ENCODE results near the gene CLCA4. TPM values are rescaled to one million over a fixed set of nuclear protein-coding genes. Genes with fewer than 3 reads are reported as not detected.

CLCA4 gene
- total and polyA plus RNA-seq, 4 donors, result 0.03 TPM; not detected in 3

- Histone ChIP-seq H3K4me1 (ENCODE audit: control insufficient read depth in 4 of 4, insufficient read depth in 4 of 4, low read length in 3 of 4) (no peaks in the 10 kb centered on the region), H3K36me3 (ENCODE audit: control insufficient read depth in 4 of 4, insufficient read depth in 3 of 4, low read depth in 1 of 4, low read length in 3 of 4) (no peaks in the 10 kb centered on the region), H3K27ac (ENCODE audit: low read depth in 1 of 2, low read length in 2 of 2) (no peak overlapping the region), H3K9me3 (ENCODE audit: control insufficient read depth in 4 of 4, low read length in 3 of 4) (no peaks in the 10 kb centered on the region), H3K27me3 (ENCODE audit: control insufficient read depth in 4 of 4, insufficient read depth in 4 of 4, low read length in 3 of 4) (no peaks in the 10 kb centered on the region), H3K4me3 (ENCODE audit: low read depth in 1 of 3, low read length in 3 of 3) (no peak overlapping the region), H3K9ac (ENCODE audit: low read depth in 1 of 2, low read length in 2 of 2) (no peak overlapping the region)
- no peak for TF ChIP-seq HNF4G (IDR thresholded peaks at IDR 0.05)
- TF ChIP-seq ATF3 (IDR thresholded peaks at IDR 0.05), result no peak
- TF ChIP-seq EGR1 (IDR thresholded peaks at IDR 0.05; ENCODE audit: low read depth in 2 of 2), result no peak
- no peak for TF ChIP-seq SP1 (IDR thresholded peaks at IDR 0.05)
- WGBS, result 91% methylated on average over 3 of the region's 3 CpGs
- DNase-seq (ENCODE audit: low spot score), result no peak
Observed at GRCh38 chr1:86530211-86530845, 16.6 kb upstream of the CLCA4 start.

GRCh38 chr1:86537928-86538695 is 8.8 kb upstream of the CLCA4 start:
- 57% methylated on average over 4 of the region's 4 CpGs for WGBS
- no peaks in the 10 kb centered on the region for H3K4me1 ChIP-seq (ENCODE audit: control insufficient read depth in 4 of 4, insufficient read depth in 4 of 4, low read length in 3 of 4)
- no peaks in the 10 kb centered on the region for H3K36me3 ChIP-seq (ENCODE audit: control insufficient read depth in 4 of 4, insufficient read depth in 3 of 4, low read depth in 1 of 4, low read length in 3 of 4)
- H3K27ac ChIP-seq (ENCODE audit: low read depth in 1 of 2, low read length in 2 of 2), result no peak overlapping the region
- H3K9ac ChIP-seq (ENCODE audit: low read depth in 1 of 2, low read length in 2 of 2), result no peak overlapping the region
- H3K27me3 ChIP-seq (ENCODE audit: control insufficient read depth in 4 of 4, insufficient read depth in 4 of 4, low read length in 3 of 4), result peaks cover 0 to 2% (median under 1%) of the 10 kb centered on the region in 4 donors
- no peak for DNase-seq (ENCODE audit: low spot score)
- no peaks in the 10 kb centered on the region for H3K9me3 ChIP-seq (ENCODE audit: control insufficient read depth in 4 of 4, low read length in 3 of 4)
- no peak for TF ChIP-seq HNF4G (IDR thresholded peaks at IDR 0.05)
- no peak for TF ChIP-seq FOXA2 (IDR thresholded peaks at IDR 0.05)
- no peak for TF ChIP-seq HNF4A (conservative IDR thresholded peaks at IDR 0.05)
- TF ChIP-seq JUND (IDR thresholded peaks at IDR 0.05), result no peak
- TF ChIP-seq RXRA (IDR thresholded peaks at IDR 0.05), result no peak
- no peak for TF ChIP-seq YY1 (IDR thresholded peaks at IDR 0.05)
- TF ChIP-seq CTCF (IDR thresholded peaks at IDR 0.05; ENCODE audit: low read depth, low read length, missing input control), result no peak
- no peak for TF ChIP-seq ZBTB33 (IDR thresholded peaks at IDR 0.05)
- no peak for TF ChIP-seq REST (IDR thresholded peaks at IDR 0.05)
- no peak for TF ChIP-seq MAX (IDR thresholded peaks at IDR 0.05)
- no peak for TF ChIP-seq TAF1 (conservative IDR thresholded peaks at IDR 0.05)
- H3K4me3 ChIP-seq (ENCODE audit: low read depth in 1 of 3, low read length in 3 of 3), result no peak overlapping the region
